Raji (cell line): ENCODE results near the gene MAD1L1.

Experiments
- POLR2A ChIP-seq: IDR thresholded peaks from 2 replicates; pipeline ENCODE4 v1.6.1; 2011; ENCODE audit warnings: low read depth, low read length, control low read depth; ENCODE audit not compliant: insufficient read depth

Gene MAD1L1

GRCh38 chr7:2192831-2193534 lies 39.8 kb downstream of the MAD1L1 start:
- no peak for TF ChIP-seq POLR2A

DNA sequence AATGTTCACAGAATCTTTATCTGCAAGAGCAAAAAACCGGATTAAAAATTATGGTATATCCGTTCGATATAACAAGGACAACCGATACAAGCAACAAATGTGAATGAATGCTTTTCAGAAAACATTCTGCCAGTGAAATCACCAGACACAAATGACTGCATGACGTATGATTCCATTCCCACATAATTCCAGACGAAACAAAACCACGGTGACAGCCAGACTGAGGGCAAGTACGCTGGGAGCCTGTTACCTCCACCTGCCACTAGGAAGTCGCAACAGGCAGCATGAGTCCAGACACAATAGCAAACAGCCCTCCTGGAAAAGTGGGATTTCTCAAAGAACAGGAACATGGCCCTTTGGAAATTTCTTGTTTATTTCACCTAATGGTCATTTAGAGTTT lies 41.7 kb downstream of the MAD1L1 start:
- no peak for TF ChIP-seq POLR2A

GRCh38 chr7:2190531-2190930 lies 42.2 kb downstream of the MAD1L1 start:
- TF ChIP-seq POLR2A: no peak

- no peak for TF ChIP-seq POLR2A
Measured at GRCh38 chr7:2186166-2186565, 46.6 kb downstream of the MAD1L1 start.

- TF ChIP-seq POLR2A: no peak
Measured at GRCh38 chr7:2185715-2186114, 47.0 kb downstream of the MAD1L1 start.

DNA sequence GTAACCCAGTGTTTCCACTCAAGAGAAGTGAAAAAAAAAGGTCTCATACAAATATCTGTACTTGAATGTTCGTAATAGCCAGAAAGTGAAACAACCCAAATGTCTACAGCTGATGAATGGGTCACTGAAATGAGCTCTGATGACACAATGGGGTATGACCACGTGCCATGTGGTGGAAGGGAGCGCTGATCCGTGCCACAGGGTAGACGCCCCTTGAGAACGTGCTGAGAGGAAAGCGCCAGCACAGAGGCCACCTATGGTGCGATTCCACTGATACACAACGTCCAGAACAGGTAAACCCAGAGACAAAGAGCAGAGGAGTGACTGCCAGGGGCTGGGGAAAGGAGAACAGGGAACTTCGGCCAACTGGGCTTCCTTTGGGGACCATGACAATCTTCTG lies 50.3 kb downstream of the MAD1L1 start:
- TF ChIP-seq POLR2A: no peak

- TF ChIP-seq POLR2A: no peak
Measured at GRCh38 chr7:2181077-2181854, 51.5 kb downstream of the MAD1L1 start.

- TF ChIP-seq POLR2A: no peak
Measured at GRCh38 chr7:2180081-2180480, 52.7 kb downstream of the MAD1L1 start.

- TF ChIP-seq POLR2A: no peak
Measured at GRCh38 chr7:2175514-2175913, 57.2 kb downstream of the MAD1L1 start.

GRCh38 chr7:2175091-2175490 lies 57.7 kb downstream of the MAD1L1 start:
- no peak for TF ChIP-seq POLR2A

GRCh38 chr7:2173189-2173827 lies 59.4 kb downstream of the MAD1L1 start:
- no peak for TF ChIP-seq POLR2A

- no peak for TF ChIP-seq POLR2A
Measured at GRCh38 chr7:2172311-2173188, 60.2 kb downstream of the MAD1L1 start.

GRCh38 chr7:2171855-2172254 lies 60.9 kb downstream of the MAD1L1 start:
- TF ChIP-seq POLR2A: no peak

GRCh38 chr7:2170576-2171521 lies 61.9 kb downstream of the MAD1L1 start:
- no peak for TF ChIP-seq POLR2A

GRCh38 chr7:2169923-2170575 lies 62.7 kb downstream of the MAD1L1 start:
- TF ChIP-seq POLR2A: no peak
